Neural cell (in vitro differentiated cells): ENCODE results near the gene STIL. TPM values are rescaled to one million over a fixed set of nuclear protein-coding genes. Genes with fewer than 3 reads are reported as not detected.
"Not testable (repeated sequence)": the region's sequence is repeated elsewhere in the genome, so short reads cannot be mapped to it uniquely, and the experiment has no call there.

Experiments used
- H2AFZ ChIP-seq: fragments of 200-600, 300-800 bp; sonication (generic), shearing (Covaris generic); 2 replicates; pipeline ENCODE4 v1.6.0; 2014; ENCODE audit warnings: low read depth, mild to moderate bottlenecking, antibody characterized with exemption, low read length, moderate library complexity
- H3F3A ChIP-seq: fragments of 200-600 bp; shearing (Covaris generic); 2 replicates; pipeline ENCODE4 v1.6.1; 2016; ENCODE audit warnings: mild to moderate bottlenecking, moderate library complexity, mixed read lengths, antibody characterized with exemption, low read length; ENCODE audit not compliant: insufficient read depth, poor library complexity, severe bottlenecking
- H3K27ac ChIP-seq: fragments of 200-600, 300-800 bp; sonication (generic), shearing (Covaris generic); 2 replicates; pipeline ENCODE4 v1.5.1; 2014; ENCODE audit warnings: mild to moderate bottlenecking, low read length, moderate library complexity
- H3K27me3 ChIP-seq: fragments of 300-800, 200-600 bp; sonication (generic), shearing (Covaris generic); 2 replicates; pipeline ENCODE4 v1.6.0; 2014; ENCODE audit warnings: mild to moderate bottlenecking, low read depth, low read length, moderate library complexity; ENCODE audit not compliant: insufficient read depth
- H3K36me3 ChIP-seq: fragments of 300-800, 200-600 bp; sonication (generic), shearing (Covaris generic); 2 replicates; pipeline ENCODE4 v1.5.1; 2014; ENCODE audit warnings: mild to moderate bottlenecking, antibody characterized with exemption, low read length, moderate library complexity; ENCODE audit not compliant: insufficient read depth
- H3K4me2 ChIP-seq: fragments of 300-800, 200-600 bp; sonication (generic), shearing (Covaris generic); 2 replicates; pipeline ENCODE4 v1.6.0; 2014; ENCODE audit warnings: mild to moderate bottlenecking, low read length
- H3K4me3 ChIP-seq: fragments of 300-800, 200-600 bp; sonication (generic), shearing (Covaris generic); 2 replicates; pipeline ENCODE4 v1.5.1; 2014; ENCODE audit warnings: mild to moderate bottlenecking, low read length, moderate library complexity
- H3K79me2 ChIP-seq: fragments of 200-600 bp; shearing (Covaris generic); replicated peaks from 2 replicates; pipeline ENCODE4 v1.6.0; 2014; ENCODE audit warnings: mild to moderate bottlenecking, low read length, moderate library complexity; ENCODE audit not compliant: insufficient read depth
- H3K9ac ChIP-seq: fragments of 300-800, 200-600 bp; sonication (generic), shearing (Covaris generic); 2 replicates; pipeline ENCODE4 v1.6.1; 2016; ENCODE audit warnings: mild to moderate bottlenecking, low read length, mixed read lengths
- H3K9me2 ChIP-seq: fragments of 200-600 bp; shearing (Covaris generic); 2 replicates; pipeline ENCODE4 v1.6.1; 2016; ENCODE audit warnings: mild to moderate bottlenecking, low read length, mixed read lengths; ENCODE audit not compliant: insufficient read depth
- H3K9me3 ChIP-seq: fragments of 200-600, 300-800 bp; sonication (generic), shearing (Covaris generic); 2 replicates; pipeline ENCODE4 v1.6.1; 2016; ENCODE audit warnings: mild to moderate bottlenecking, mixed run types, low read length, moderate library complexity, mixed read lengths
- H4K20me1 ChIP-seq: fragments of 200-600 bp; shearing (Covaris generic); 2 replicates; pipeline ENCODE4 v1.6.1; 2016; ENCODE audit warnings: mild to moderate bottlenecking, mixed run types; ENCODE audit not compliant: insufficient read depth
- EP300 ChIP-seq: fragments of 450-650 bp; conservative IDR thresholded peaks from 2 replicates; pipeline ENCODE4 v1.6.1; 2014; ENCODE audit warnings: antibody characterized with exemption, mild to moderate bottlenecking, moderate library complexity; ENCODE audit not compliant: poor library complexity, severe bottlenecking
- EZH2 ChIP-seq: fragments of 200-600, 300-800 bp; shearing (Covaris generic), sonication (generic); IDR thresholded peaks from 2 replicates; pipeline ENCODE4 v1.6.1; 2014; ENCODE audit warnings: antibody characterized with exemption, low read length, borderline replicate concordance, mild to moderate bottlenecking; ENCODE audit not compliant: insufficient read depth, poor library complexity, severe bottlenecking
- MXI1 ChIP-seq: fragments of 450-650 bp; conservative IDR thresholded peaks from 2 replicates; pipeline ENCODE4 v1.6.1; 2014; ENCODE audit warnings: antibody characterized with exemption, mild to moderate bottlenecking; ENCODE audit not compliant: poor library complexity, severe bottlenecking
- POLR2AphosphoS5 ChIP-seq: IDR thresholded peaks from 2 replicates; pipeline ENCODE4 v1.6.1; 2012
- RAD21 ChIP-seq: fragments of 450-650 bp; conservative IDR thresholded peaks from 2 replicates; pipeline ENCODE4 v1.6.1; 2014; ENCODE audit warnings: antibody characterized with exemption, mild to moderate bottlenecking, moderate library complexity
- SMC3 ChIP-seq: fragments of 450-650 bp; conservative IDR thresholded peaks from 2 replicates; pipeline ENCODE4 v1.6.1; 2014; ENCODE audit warnings: antibody characterized with exemption, mild to moderate bottlenecking, moderate library complexity; ENCODE audit not compliant: poor library complexity
- TAF1 ChIP-seq: IDR thresholded peaks from 2 replicates; pipeline ENCODE4 v1.6.1; 2012; ENCODE audit warnings: low read depth
- polyA plus RNA-seq: library from polyadenylated mRNA; depleted of rRNA; stranded (reverse); fragments of >200 nt; gene quantifications from 2 replicates; pipeline ENCODE4 v1.2.3, GENCODE V29; 2014
- TF ChIP-seq, protein P1 (sequence below): fragments of 450-650 bp; IDR thresholded peaks from 2 replicates; pipeline ENCODE4 v1.5.1; 2014; ENCODE audit warnings: antibody characterized with exemption, mild to moderate bottlenecking, moderate library complexity; ENCODE audit not compliant: poor library complexity, severe bottlenecking
- TF ChIP-seq, protein P2 (sequence below): IDR thresholded peaks from 2 replicates; pipeline ENCODE4 v1.6.1; 2012; ENCODE audit warnings: borderline replicate concordance

The STIL gene
- polyA plus RNA-seq, 1 donor from 2014 or later, result 0.53 TPM

DNA sequence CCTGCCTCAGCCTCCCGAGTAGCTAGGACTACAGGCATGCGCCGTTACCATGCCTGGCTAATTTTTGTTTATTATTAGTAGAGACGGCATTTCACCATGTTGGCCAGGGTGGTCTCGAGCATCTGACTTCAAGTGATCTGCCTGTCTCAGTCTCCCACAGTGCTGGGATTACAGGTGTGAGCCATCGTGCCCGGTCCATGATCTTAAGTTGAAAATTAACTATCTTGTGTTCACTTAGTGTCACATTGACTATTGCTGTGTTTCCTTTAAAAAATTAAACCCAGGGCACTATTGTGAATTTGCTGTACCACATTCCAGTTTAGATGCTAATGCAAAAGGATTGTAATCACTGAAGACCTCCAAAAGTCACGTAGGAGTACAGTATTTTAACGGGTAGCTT is 33.8 kb upstream of the STIL start:
- H3K36me3 ChIP-seq, result no peaks in the 10 kb centered on the region
- no peaks in the 10 kb centered on the region for H3K79me2 ChIP-seq
- no peaks in the 10 kb centered on the region for H3K9me2 ChIP-seq
- TF ChIP-seq, protein P1, sequence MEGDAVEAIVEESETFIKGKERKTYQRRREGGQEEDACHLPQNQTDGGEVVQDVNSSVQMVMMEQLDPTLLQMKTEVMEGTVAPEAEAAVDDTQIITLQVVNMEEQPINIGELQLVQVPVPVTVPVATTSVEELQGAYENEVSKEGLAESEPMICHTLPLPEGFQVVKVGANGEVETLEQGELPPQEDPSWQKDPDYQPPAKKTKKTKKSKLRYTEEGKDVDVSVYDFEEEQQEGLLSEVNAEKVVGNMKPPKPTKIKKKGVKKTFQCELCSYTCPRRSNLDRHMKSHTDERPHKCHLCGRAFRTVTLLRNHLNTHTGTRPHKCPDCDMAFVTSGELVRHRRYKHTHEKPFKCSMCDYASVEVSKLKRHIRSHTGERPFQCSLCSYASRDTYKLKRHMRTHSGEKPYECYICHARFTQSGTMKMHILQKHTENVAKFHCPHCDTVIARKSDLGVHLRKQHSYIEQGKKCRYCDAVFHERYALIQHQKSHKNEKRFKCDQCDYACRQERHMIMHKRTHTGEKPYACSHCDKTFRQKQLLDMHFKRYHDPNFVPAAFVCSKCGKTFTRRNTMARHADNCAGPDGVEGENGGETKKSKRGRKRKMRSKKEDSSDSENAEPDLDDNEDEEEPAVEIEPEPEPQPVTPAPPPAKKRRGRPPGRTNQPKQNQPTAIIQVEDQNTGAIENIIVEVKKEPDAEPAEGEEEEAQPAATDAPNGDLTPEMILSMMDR, result no peak
- TF ChIP-seq SMC3 (no peak), POLR2AphosphoS5 (no peak), RAD21 (no peak), MXI1 (no peak), EP300 (no peak), TAF1 (no peak), EZH2 (no peak)
- TF ChIP-seq, protein P2, sequence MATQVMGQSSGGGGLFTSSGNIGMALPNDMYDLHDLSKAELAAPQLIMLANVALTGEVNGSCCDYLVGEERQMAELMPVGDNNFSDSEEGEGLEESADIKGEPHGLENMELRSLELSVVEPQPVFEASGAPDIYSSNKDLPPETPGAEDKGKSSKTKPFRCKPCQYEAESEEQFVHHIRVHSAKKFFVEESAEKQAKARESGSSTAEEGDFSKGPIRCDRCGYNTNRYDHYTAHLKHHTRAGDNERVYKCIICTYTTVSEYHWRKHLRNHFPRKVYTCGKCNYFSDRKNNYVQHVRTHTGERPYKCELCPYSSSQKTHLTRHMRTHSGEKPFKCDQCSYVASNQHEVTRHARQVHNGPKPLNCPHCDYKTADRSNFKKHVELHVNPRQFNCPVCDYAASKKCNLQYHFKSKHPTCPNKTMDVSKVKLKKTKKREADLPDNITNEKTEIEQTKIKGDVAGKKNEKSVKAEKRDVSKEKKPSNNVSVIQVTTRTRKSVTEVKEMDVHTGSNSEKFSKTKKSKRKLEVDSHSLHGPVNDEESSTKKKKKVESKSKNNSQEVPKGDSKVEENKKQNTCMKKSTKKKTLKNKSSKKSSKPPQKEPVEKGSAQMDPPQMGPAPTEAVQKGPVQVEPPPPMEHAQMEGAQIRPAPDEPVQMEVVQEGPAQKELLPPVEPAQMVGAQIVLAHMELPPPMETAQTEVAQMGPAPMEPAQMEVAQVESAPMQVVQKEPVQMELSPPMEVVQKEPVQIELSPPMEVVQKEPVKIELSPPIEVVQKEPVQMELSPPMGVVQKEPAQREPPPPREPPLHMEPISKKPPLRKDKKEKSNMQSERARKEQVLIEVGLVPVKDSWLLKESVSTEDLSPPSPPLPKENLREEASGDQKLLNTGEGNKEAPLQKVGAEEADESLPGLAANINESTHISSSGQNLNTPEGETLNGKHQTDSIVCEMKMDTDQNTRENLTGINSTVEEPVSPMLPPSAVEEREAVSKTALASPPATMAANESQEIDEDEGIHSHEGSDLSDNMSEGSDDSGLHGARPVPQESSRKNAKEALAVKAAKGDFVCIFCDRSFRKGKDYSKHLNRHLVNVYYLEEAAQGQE, result no peak
- H3K4me2 ChIP-seq, result no peak overlapping the region
- no peaks in the 10 kb centered on the region for H4K20me1 ChIP-seq
- H3K27ac ChIP-seq, result no peak overlapping the region
- H2AFZ ChIP-seq, result no peak overlapping the region
- no peaks in the 10 kb centered on the region for H3K9me3 ChIP-seq
- no peaks in the 10 kb centered on the region for H3K27me3 ChIP-seq
- H3K9ac ChIP-seq, result no peak overlapping the region
- no peak overlapping the region for H3K4me3 ChIP-seq
- H3F3A ChIP-seq, result no peaks in the 10 kb centered on the region

DNA sequence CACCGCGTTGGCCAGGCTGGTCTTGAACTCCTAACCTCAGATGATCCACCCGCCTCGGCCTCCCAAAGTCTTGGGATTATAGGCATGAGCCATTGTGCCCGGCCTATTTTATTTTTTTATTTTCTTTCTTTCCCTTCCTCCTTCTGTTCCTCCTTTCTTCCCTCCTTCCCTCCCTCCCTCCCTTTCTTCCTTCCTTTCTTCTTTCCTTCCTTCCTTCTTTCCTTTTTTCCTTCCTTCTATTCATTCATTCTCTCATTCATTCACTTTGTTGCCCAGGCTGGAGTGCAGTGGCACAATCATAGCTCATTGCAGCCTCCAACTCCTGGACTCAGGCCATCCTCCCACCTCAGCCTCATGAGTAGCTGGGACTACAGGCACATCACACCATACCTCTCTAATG is 33.0 kb upstream of the STIL start:
- H3K79me2 ChIP-seq, H3K36me3 ChIP-seq, H4K20me1 ChIP-seq, H3K27ac ChIP-seq, H3K4me2 ChIP-seq, H3F3A ChIP-seq, H3K9ac ChIP-seq, H3K9me3 ChIP-seq, H3K9me2 ChIP-seq, H2AFZ ChIP-seq, H3K27me3 ChIP-seq, H3K4me3 ChIP-seq: not testable (repeated sequence)

DNA sequence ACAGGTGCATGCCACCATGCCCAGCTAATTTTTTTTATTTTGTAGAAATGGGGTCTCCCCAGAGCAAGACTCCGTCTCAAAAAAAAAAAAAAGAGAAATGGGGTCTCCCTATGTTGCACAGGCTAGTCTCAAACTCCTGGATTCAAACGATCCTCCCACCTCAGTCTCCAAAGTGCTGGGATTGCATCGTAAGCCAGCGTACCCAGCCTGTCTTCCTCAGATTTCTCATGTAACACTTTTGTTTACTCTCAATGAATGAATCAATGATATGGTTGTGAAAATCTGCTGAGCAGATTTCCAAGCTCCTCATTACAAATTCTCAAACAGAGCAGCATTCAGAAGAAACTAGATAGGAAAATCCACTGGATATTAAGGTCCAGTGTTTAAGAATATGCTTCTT is 26.3 kb upstream of the STIL start:
- H3K9me2 ChIP-seq, result no peaks in the 10 kb centered on the region
- peaks cover 22% of the 10 kb centered on the region for H3K79me2 ChIP-seq
- no peak overlapping the region for H3K9ac ChIP-seq
- no peaks in the 10 kb centered on the region for H3K9me3 ChIP-seq
- no peaks in the 10 kb centered on the region for H4K20me1 ChIP-seq
- H3K27me3 ChIP-seq, result no peaks in the 10 kb centered on the region
- H3K4me3 ChIP-seq, result no peak overlapping the region
- H3K4me2 ChIP-seq, result no peak overlapping the region
- H3K36me3 ChIP-seq, result no peaks in the 10 kb centered on the region
- no peaks in the 10 kb centered on the region for H3F3A ChIP-seq
- H3K27ac ChIP-seq, result no peak overlapping the region
- TF ChIP-seq SMC3 (no peak), EP300 (no peak), MXI1 (no peak), RAD21 (no peak), POLR2AphosphoS5 (no peak), TAF1 (no peak), EZH2 (no peak)
- TF ChIP-seq, protein P2, result no peak
- TF ChIP-seq, protein P1, result no peak
- H2AFZ ChIP-seq, result no peak overlapping the region
